Measurements from ENCODE around the gene CPSF6. TPM values are rescaled to one million over a fixed set of nuclear protein-coding genes. Genes with fewer than 3 reads are reported as not detected.
"Not testable (repeated sequence)": the region's sequence is repeated elsewhere in the genome, so short reads cannot be mapped to it uniquely, and the experiment has no call there.

The CPSF6 gene
- total RNA-seq, 2 experiments from 2014 or later: 86.6 to 90.0 TPM

GRCh38 chr12:69290545-69291277 lies 51.3 kb downstream of the CPSF6 start:
- Mint-ChIP-seq H3K27me3 (peaks cover 15% of the 10 kb centered on the region), H3K36me3 (no peaks in the 10 kb centered on the region), H3K4me3 (no peak overlapping the region), H3K9me3 (no peaks in the 10 kb centered on the region), H3K27ac (no peak overlapping the region), H3K4me1 (ENCODE audit: low read depth) (peaks cover 7% of the 10 kb centered on the region)
- ChIA-PET POLR2A (interaction anchor here (0.6 kb wide), 1 partner anchor 8 kb away, joined by 3 read pairs; no protein-coding TSS in a partner anchor), CTCF (interaction anchor here (0.5 to 2.8 kb wide), 26 partner anchors 12 to 349 kb away, joined by 3 to 22 read pairs (median 4); partner anchors contain the start of genes CCT2 and LYZ)
- DNase-seq: peak; percentile 87
- intact Hi-C loops (cut with micrococcal nuclease): loop anchor here (1.0 to 10.0 kb wide), 7 partner anchors 37 to 349 kb away; partner anchors contain the start of genes CCT2 and YEATS4

- Mint-ChIP-seq H3K9me3 (no peaks in the 10 kb centered on the region), H3K27me3 (peaks cover 15% of the 10 kb centered on the region), H3K36me3 (no peaks in the 10 kb centered on the region), H3K4me1 (ENCODE audit: low read depth) (peaks cover 7% of the 10 kb centered on the region), H3K27ac (no peak overlapping the region), H3K4me3 (no peak overlapping the region)
- DNase-seq: no peak
- intact Hi-C loops (cut with micrococcal nuclease): loop anchor here (1.0 to 10.0 kb wide), 7 partner anchors 36 to 348 kb away; partner anchors contain the start of genes CCT2 and YEATS4
- POLR2A ChIA-PET: no interaction called here
- CTCF ChIA-PET: interaction anchor here (0.6 to 2.8 kb wide), 24 partner anchors 13 to 349 kb away, joined by 3 to 22 read pairs (median 5); partner anchors contain the start of genes CCT2 and LYZ
Observed at GRCh38 chr12:69291278-69291593, 51.9 kb downstream of the CPSF6 start.

GRCh38 chr12:69298133-69298532 lies 58.8 kb downstream of the CPSF6 start:
- H3K27ac Mint-ChIP-seq: no peak overlapping the region
- peaks cover 2% of the 10 kb centered on the region for H3K4me1 Mint-ChIP-seq (ENCODE audit: low read depth)
- no peak for DNase-seq
- CTCF ChIA-PET: no interaction called here
- H3K4me3 Mint-ChIP-seq: no peak overlapping the region
- peaks cover 1% of the 10 kb centered on the region for H3K27me3 Mint-ChIP-seq
- H3K9me3 Mint-ChIP-seq: no peaks in the 10 kb centered on the region
- H3K36me3 Mint-ChIP-seq: no peaks in the 10 kb centered on the region
- POLR2A ChIA-PET: no interaction called here
- intact Hi-C loops (cut with micrococcal nuclease): loop anchor here (10.0 kb wide), 1 partner anchor 167 kb away; no protein-coding TSS in a partner anchor

GRCh38 chr12:69298947-69299346 lies 59.6 kb downstream of the CPSF6 start:
- Mint-ChIP-seq H3K27me3 (peaks cover 1% of the 10 kb centered on the region), H3K27ac (no peak overlapping the region), H3K4me1 (ENCODE audit: low read depth) (no peaks in the 10 kb centered on the region), H3K36me3 (no peaks in the 10 kb centered on the region), H3K4me3 (no peak overlapping the region), H3K9me3 (peaks cover 1% of the 10 kb centered on the region)
- ChIA-PET CTCF (interaction anchor here (0.6 to 1.0 kb wide), 2 partner anchors 142 to 230 kb away, joined by 3 to 4 read pairs; no protein-coding TSS in a partner anchor), POLR2A (interaction anchor here (0.6 kb wide), 1 partner anchor 9 kb away, joined by 3 read pairs; no protein-coding TSS in a partner anchor)
- intact Hi-C loops (cut with micrococcal nuclease): loop anchor here (10.0 kb wide), 1 partner anchor 166 kb away; no protein-coding TSS in a partner anchor
- DNase-seq: no peak

- Mint-ChIP-seq H3K36me3 (peaks cover 8% of the 10 kb centered on the region), H3K4me1 (ENCODE audit: low read depth) (no peaks in the 10 kb centered on the region), H3K9me3 (peaks cover 22% of the 10 kb centered on the region), H3K4me3 (no peak overlapping the region), H3K27me3 (peaks cover 2% of the 10 kb centered on the region), H3K27ac (no peak overlapping the region)
- DNase-seq: no peak
- intact Hi-C loops (cut with micrococcal nuclease): no loop called here
- POLR2A ChIA-PET: no interaction called here
- CTCF ChIA-PET: no interaction called here
Observed at GRCh38 chr12:69304284-69304683, 64.9 kb downstream of the CPSF6 start.

- Mint-ChIP-seq H3K4me1 (ENCODE audit: low read depth) (no peaks in the 10 kb centered on the region), H3K27ac (no peak overlapping the region), H3K27me3 (peaks cover 2% of the 10 kb centered on the region), H3K4me3 (no peak overlapping the region), H3K9me3 (peaks cover 16% of the 10 kb centered on the region), H3K36me3 (peaks cover 4% of the 10 kb centered on the region)
- POLR2A ChIA-PET: no interaction called here
- no peak for DNase-seq
- CTCF ChIA-PET: no interaction called here
- intact Hi-C loops (cut with micrococcal nuclease): no loop called here
Observed at GRCh38 chr12:69309461-69309860, 70.1 kb downstream of the CPSF6 start.

GRCh38 chr12:69313209-69313608 lies 73.8 kb downstream of the CPSF6 start:
- no peak overlapping the region for H3K4me3 Mint-ChIP-seq
- no peaks in the 10 kb centered on the region for H3K36me3 Mint-ChIP-seq
- H3K4me1 Mint-ChIP-seq (ENCODE audit: low read depth): no peaks in the 10 kb centered on the region
- H3K9me3 Mint-ChIP-seq: peaks cover 3% of the 10 kb centered on the region
- H3K27me3 Mint-ChIP-seq: no peaks in the 10 kb centered on the region
- DNase-seq: no peak
- H3K27ac Mint-ChIP-seq: no peak overlapping the region
- intact Hi-C loops (cut with micrococcal nuclease): no loop called here
- CTCF ChIA-PET: no interaction called here
- POLR2A ChIA-PET: no interaction called here

GRCh38 chr12:69316784-69317183 lies 77.4 kb downstream of the CPSF6 start:
- H3K27me3 Mint-ChIP-seq; H3K27ac Mint-ChIP-seq; intact Hi-C loops (cut with micrococcal nuclease); POLR2A ChIA-PET; H3K4me1 Mint-ChIP-seq (ENCODE audit: low read depth); H3K9me3 Mint-ChIP-seq; H3K4me3 Mint-ChIP-seq; CTCF ChIA-PET; H3K36me3 Mint-ChIP-seq; DNase-seq: not testable (repeated sequence)

GRCh38 chr12:69317233-69317632 lies 77.9 kb downstream of the CPSF6 start:
- H3K4me3 Mint-ChIP-seq; DNase-seq; CTCF ChIA-PET; H3K27me3 Mint-ChIP-seq; POLR2A ChIA-PET; H3K9me3 Mint-ChIP-seq; H3K27ac Mint-ChIP-seq; intact Hi-C loops (cut with micrococcal nuclease); H3K36me3 Mint-ChIP-seq; H3K4me1 Mint-ChIP-seq (ENCODE audit: low read depth): not testable (repeated sequence)

- peaks cover 7% of the 10 kb centered on the region for H3K9me3 Mint-ChIP-seq
- no peak overlapping the region for H3K27ac Mint-ChIP-seq
- no peak overlapping the region for H3K4me3 Mint-ChIP-seq
- POLR2A ChIA-PET: no interaction called here
- no peaks in the 10 kb centered on the region for H3K27me3 Mint-ChIP-seq
- CTCF ChIA-PET: no interaction called here
- no peaks in the 10 kb centered on the region for H3K4me1 Mint-ChIP-seq (ENCODE audit: low read depth)
- H3K36me3 Mint-ChIP-seq: no peaks in the 10 kb centered on the region
- DNase-seq: no peak
- intact Hi-C loops (cut with micrococcal nuclease): no loop called here
Observed at GRCh38 chr12:69318225-69318624, 78.9 kb downstream of the CPSF6 start.

GRCh38 chr12:69321351-69321750 lies 82.0 kb downstream of the CPSF6 start:
- H3K4me3 Mint-ChIP-seq: no peak overlapping the region
- ChIA-PET CTCF (no interaction called here), POLR2A (no interaction called here)
- peaks cover 4% of the 10 kb centered on the region for H3K4me1 Mint-ChIP-seq (ENCODE audit: low read depth)
- no peak overlapping the region for H3K27ac Mint-ChIP-seq
- peaks cover 7% of the 10 kb centered on the region for H3K9me3 Mint-ChIP-seq
- H3K36me3 Mint-ChIP-seq: no peaks in the 10 kb centered on the region
- no peak for DNase-seq
- H3K27me3 Mint-ChIP-seq: no peaks in the 10 kb centered on the region
- intact Hi-C loops (cut with micrococcal nuclease): no loop called here
